CD4-positive, alpha-beta T cell treated with Interleukin-4 for 1 hour (primary cell): ENCODE data around the gene ARHGEF37.
A peak's percentile ranks its signal among the peaks of the same experiment; 100 is the strongest.
"Not testable (repeated sequence)": the region's sequence is repeated elsewhere in the genome, so short reads cannot be mapped to it uniquely, and the experiment has no call there.

ENCODE experiments used
- DNase-seq, 2 donors: peaks; one replicate each; pipeline ENCODE4 v3.0.0-alpha.2; 2020 to 2022

ARHGEF37 gene

GRCh38 chr5:149564542-149565140 is 16.7 kb upstream of the ARHGEF37 start:
- DNase-seq, result peak; percentile 27 to 79

GRCh38 chr5:149567226-149567625 is 14.1 kb upstream of the ARHGEF37 start:
- DNase-seq, result no peak

- DNase-seq, result no peak
These were observed 9.1 kb upstream of the ARHGEF37 start for GRCh38 chr5:149572170-149572569.

GRCh38 chr5:149572576-149573231 is 8.6 kb upstream of the ARHGEF37 start:
- DNase-seq, result no peak

- no peak for DNase-seq
These were observed 6.2 kb upstream of the ARHGEF37 start for GRCh38 chr5:149575131-149575530.

- peak in 1 of 2 donors; percentile 14 for DNase-seq
These were observed 5.3 kb upstream of the ARHGEF37 start for GRCh38 chr5:149576021-149576420.

- DNase-seq, result no peak
These were observed 2.4 kb upstream of the ARHGEF37 start for GRCh38 chr5:149578896-149579295.

GRCh38 chr5:149580808-149581191 is 498 bp upstream of the ARHGEF37 start:
- no peak for DNase-seq

- DNase-seq, result no peak
These were observed 852 bp downstream of the ARHGEF37 start for GRCh38 chr5:149581931-149582768.

- no peak for DNase-seq
These were observed 2.1 kb downstream of the ARHGEF37 start for GRCh38 chr5:149583394-149583793.

GRCh38 chr5:149584121-149584520 is 2.8 kb downstream of the ARHGEF37 start:
- DNase-seq, result no peak

- no peak for DNase-seq
These were observed 4.6 kb downstream of the ARHGEF37 start for GRCh38 chr5:149585910-149586309.

- DNase-seq, result no peak
These were observed 5.5 kb downstream of the ARHGEF37 start for GRCh38 chr5:149586708-149587318.

- DNase-seq, result no peak
These were observed 7.6 kb downstream of the ARHGEF37 start for GRCh38 chr5:149588936-149589335.

GRCh38 chr5:149593370-149593769 is 12.1 kb downstream of the ARHGEF37 start:
- no peak for DNase-seq

GRCh38 chr5:149594206-149594895 is 13.1 kb downstream of the ARHGEF37 start:
- DNase-seq, result no peak

GRCh38 chr5:149595105-149595504 is 13.8 kb downstream of the ARHGEF37 start:
- not testable (repeated sequence) for DNase-seq

- no peak for DNase-seq
These were observed 15.4 kb downstream of the ARHGEF37 start for GRCh38 chr5:149596712-149597111.

- no peak for DNase-seq
These were observed 16.3 kb downstream of the ARHGEF37 start for GRCh38 chr5:149597618-149598017.

- DNase-seq, result not testable (repeated sequence)
These were observed 16.9 kb downstream of the ARHGEF37 start for GRCh38 chr5:149598234-149598633.

- DNase-seq, result no peak
These were observed 17.7 kb downstream of the ARHGEF37 start for GRCh38 chr5:149598966-149599365.

GRCh38 chr5:149599375-149599774 is 18.1 kb downstream of the ARHGEF37 start:
- no peak for DNase-seq

GRCh38 chr5:149600932-149601331 is 19.6 kb downstream of the ARHGEF37 start:
- DNase-seq, result no peak
